Endodermal cell (in vitro differentiated cells): ENCODE data around the gene SUGP1. TPM values are rescaled to one million over a fixed set of nuclear protein-coding genes. Genes with fewer than 3 reads are reported as not detected.

ENCODE experiments used
- DNase-seq: peaks from one replicate; pipeline ENCODE4 v3.0.0-alpha.2; 2017
- H3K27ac ChIP-seq: 2 replicates; pipeline ENCODE4 v1.5.1; 2013; ENCODE audit warnings: mild to moderate bottlenecking, low read depth, low read length, moderate library complexity
- H3K27me3 ChIP-seq: 2 replicates; pipeline ENCODE4 v1.6.1; 2013; ENCODE audit warnings: mild to moderate bottlenecking, low read length, moderate library complexity; ENCODE audit not compliant: insufficient read depth, control insufficient read depth, poor library complexity, severe bottlenecking
- H3K36me3 ChIP-seq: 2 replicates; pipeline ENCODE4 v1.7.0; 2013; ENCODE audit warnings: mild to moderate bottlenecking, low read length, moderate library complexity; ENCODE audit not compliant: control insufficient read depth, insufficient read depth
- H3K4me1 ChIP-seq: one replicate; pipeline ENCODE4 v1.7.0; 2013; ENCODE audit warnings: low read length; ENCODE audit not compliant: control insufficient read depth, insufficient read depth
- H3K4me3 ChIP-seq: 2 replicates; pipeline ENCODE4 v1.5.1; 2013; ENCODE audit warnings: mild to moderate bottlenecking, low read length, moderate library complexity
- H3K9ac ChIP-seq: 2 replicates; pipeline ENCODE4 v1.6.1; 2013; ENCODE audit warnings: mild to moderate bottlenecking, low read length, moderate library complexity; ENCODE audit not compliant: poor library complexity, severe bottlenecking; ENCODE audit errors: extremely low read depth
- H3K9me3 ChIP-seq: 2 replicates; pipeline ENCODE4 v1.6.1; 2013; ENCODE audit warnings: mild to moderate bottlenecking, low read length, moderate library complexity; ENCODE audit not compliant: control insufficient read depth
- H3K27ac Mint-ChIP-seq: 2 replicates; pipeline ENCODE4 v1.8.0; 2020; ENCODE audit warnings: mixed read lengths
- H3K27me3 Mint-ChIP-seq: 2 replicates; pipeline ENCODE4 v1.8.0; 2021; ENCODE audit warnings: mild to moderate bottlenecking, mixed read lengths; ENCODE audit not compliant: insufficient read depth
- H3K36me3 Mint-ChIP-seq: 2 replicates; pipeline ENCODE4 v1.8.0; 2020; ENCODE audit warnings: low read depth, mixed read lengths
- H3K4me1 Mint-ChIP-seq: 2 replicates; pipeline ENCODE4 v1.8.0; 2020; ENCODE audit warnings: mixed read lengths
- H3K4me3 Mint-ChIP-seq: 2 replicates; pipeline ENCODE4 v1.8.0; 2020; ENCODE audit warnings: mild to moderate bottlenecking, moderate library complexity, mixed read lengths
- H3K9me3 Mint-ChIP-seq: 2 replicates; pipeline ENCODE4 v1.8.0; 2020; ENCODE audit warnings: mild to moderate bottlenecking, mixed read lengths
- CTCF ChIP-seq: fragments of 200-600 bp; sonication (generic); conservative IDR thresholded peaks from 2 replicates; pipeline ENCODE4 v1.5.0; 2021; ENCODE audit warnings: antibody characterized with exemption, mild to moderate bottlenecking
- WGBS, 2 experiments: methylation state at CpG; one replicate each; pipeline versions ENCODE4 v1.1.5 to v1.1.7; 2013; ENCODE audit warnings: missing lambda C conversion rate in 2 of 2, mixed read lengths in 1 of 2; ENCODE audit not compliant: insufficient coverage in 1 of 2, insufficient read length in 1 of 2; 5-methylcytosine and 5-hydroxymethylcytosine counted together
- total RNA-seq, 2 donors: library from RNA; stranded (reverse); fragmentation: NEBNext Ultra II Directional in 1 of 2; extraction: Animal tissue kit (Norgen Biotek cat#: 25700) in 1 of 2; gene quantifications; 2 replicates in 1 of 2; 3 replicates in 1 of 2; pipeline ENCODE4 v1.2.1, GENCODE V29; 2021

The SUGP1 gene
- total RNA-seq, 2 donors from 2014 or later = 72.2 to 75.5 TPM

- 73 to 84% methylated on average over 4 to 7 of the region's 7 CpGs for WGBS, 2 experiments
- Mint-ChIP-seq H3K4me3 (no peak overlapping the region), H3K36me3 (peaks cover 50% of the 10 kb centered on the region), H3K4me1 (no peaks in the 10 kb centered on the region), H3K9me3 (no peaks in the 10 kb centered on the region), H3K27ac (peak overlapping the region; percentile 26), H3K27me3 (no peaks in the 10 kb centered on the region)
- Histone ChIP-seq H3K4me1 (no peaks in the 10 kb centered on the region), H3K27me3 (no peaks in the 10 kb centered on the region), H3K4me3 (no peak overlapping the region), H3K9me3 (no peaks in the 10 kb centered on the region), H3K9ac (no peak overlapping the region), H3K36me3 (peaks cover 54% of the 10 kb centered on the region), H3K27ac (no peak overlapping the region)
- TF ChIP-seq CTCF = no peak
- DNase-seq = no peak
Observed at GRCh38 chr19:19343016-19343362, 22.7 kb upstream of the SUGP1 start.

DNA sequence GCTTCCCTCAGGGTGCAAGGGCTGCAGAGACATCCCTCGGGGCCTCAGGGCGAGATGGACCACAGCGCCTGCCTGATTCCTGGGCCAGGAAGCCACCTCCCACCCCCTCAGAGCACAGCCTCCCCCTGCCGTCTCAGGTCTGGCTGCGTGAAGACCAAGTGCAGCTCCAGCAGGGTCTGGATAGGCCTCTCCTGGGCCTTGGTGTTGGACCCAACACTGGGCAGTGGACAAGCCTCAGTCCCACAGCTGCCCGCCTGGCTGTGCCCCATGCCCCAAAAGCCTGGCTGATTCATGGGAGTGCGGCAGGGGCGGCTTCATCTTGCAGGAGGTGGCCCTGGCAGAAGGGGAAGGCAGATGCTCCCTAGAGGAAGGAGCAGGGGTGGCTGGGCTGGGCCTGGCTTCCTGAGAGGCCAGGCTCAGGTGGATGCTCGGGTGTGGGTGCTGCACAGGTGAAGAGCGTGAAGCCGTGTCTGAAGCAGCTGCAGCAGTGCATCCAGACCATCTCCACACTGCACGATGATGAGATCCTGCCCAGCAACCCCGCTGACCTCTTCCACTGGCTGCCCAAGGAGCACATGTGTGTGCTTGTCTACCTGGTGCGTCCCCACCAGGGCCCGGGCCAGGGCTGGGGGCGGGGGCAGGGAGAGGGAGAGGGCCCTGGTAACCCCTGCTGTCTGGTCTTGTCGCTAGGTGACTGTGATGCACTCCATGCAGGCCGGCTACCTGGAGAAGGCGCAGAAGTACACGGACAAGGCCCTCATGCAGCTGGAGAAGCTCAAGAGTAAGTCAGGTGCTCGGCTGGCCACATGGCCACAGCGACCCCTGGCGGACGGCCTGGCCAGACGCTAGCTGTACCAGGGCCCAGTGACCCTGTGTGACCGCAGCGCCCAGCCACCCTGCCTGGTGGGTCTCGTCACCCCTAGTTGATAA, 22.0 kb upstream of the SUGP1 start:
- no peaks in the 10 kb centered on the region for H3K27me3 ChIP-seq
- H3K9ac ChIP-seq = no peak overlapping the region
- H3K36me3 Mint-ChIP-seq = peaks cover 51% of the 10 kb centered on the region
- H3K4me1 ChIP-seq = no peaks in the 10 kb centered on the region
- H3K4me3 ChIP-seq = no peak overlapping the region
- H3K4me1 Mint-ChIP-seq = no peaks in the 10 kb centered on the region
- no peaks in the 10 kb centered on the region for H3K27me3 Mint-ChIP-seq
- 61 to 68% methylated on average over 15 to 28 of the region's 28 CpGs for WGBS, 2 experiments
- H3K36me3 ChIP-seq = peaks cover 58% of the 10 kb centered on the region
- DNase-seq = peak; percentile 96
- H3K27ac Mint-ChIP-seq = peak overlapping the region; percentile 26
- no peak overlapping the region for H3K4me3 Mint-ChIP-seq
- TF ChIP-seq CTCF = peak; percentile 98
- H3K27ac ChIP-seq = no peak overlapping the region
- H3K9me3 Mint-ChIP-seq = no peaks in the 10 kb centered on the region
- no peaks in the 10 kb centered on the region for H3K9me3 ChIP-seq

- no peak overlapping the region for H3K27ac Mint-ChIP-seq
- no peaks in the 10 kb centered on the region for H3K9me3 Mint-ChIP-seq
- peaks cover 47% of the 10 kb centered on the region for H3K36me3 Mint-ChIP-seq
- no peak for TF ChIP-seq CTCF
- no peaks in the 10 kb centered on the region for H3K4me1 Mint-ChIP-seq
- no peak overlapping the region for H3K9ac ChIP-seq
- peaks cover 52% of the 10 kb centered on the region for H3K36me3 ChIP-seq
- H3K9me3 ChIP-seq = no peaks in the 10 kb centered on the region
- H3K4me3 Mint-ChIP-seq = no peak overlapping the region
- no peak overlapping the region for H3K27ac ChIP-seq
- no peaks in the 10 kb centered on the region for H3K27me3 ChIP-seq
- no peak for DNase-seq
- 94 to 95% methylated on average over 5 to 11 of the region's 11 CpGs for WGBS, 2 experiments
- no peaks in the 10 kb centered on the region for H3K4me1 ChIP-seq
- H3K27me3 Mint-ChIP-seq = no peaks in the 10 kb centered on the region
- H3K4me3 ChIP-seq = no peak overlapping the region
Observed at GRCh38 chr19:19341026-19341425, 20.7 kb upstream of the SUGP1 start.
